Fibroblast of mammary gland (primary cell): ENCODE measurements around the gene CLDN20.

ENCODE experiments used
- DNase-seq: peaks from one replicate; pipeline ENCODE4 v3.0.0-alpha.2; 2010; ENCODE audit warnings: low read depth
- H3K4me3 ChIP-seq: 2 replicates; pipeline ENCODE4 v1.5.1; 2011; ENCODE audit warnings: low read depth, mild to moderate bottlenecking, low read length, moderate library complexity; ENCODE audit not compliant: control insufficient read depth
- CTCF ChIP-seq: conservative IDR thresholded peaks from 2 replicates; pipeline ENCODE4 v1.5.1; 2011; ENCODE audit warnings: low read depth, low read length, inconsistent platforms; ENCODE audit not compliant: control insufficient read depth, insufficient read depth

Gene CLDN20

DNA sequence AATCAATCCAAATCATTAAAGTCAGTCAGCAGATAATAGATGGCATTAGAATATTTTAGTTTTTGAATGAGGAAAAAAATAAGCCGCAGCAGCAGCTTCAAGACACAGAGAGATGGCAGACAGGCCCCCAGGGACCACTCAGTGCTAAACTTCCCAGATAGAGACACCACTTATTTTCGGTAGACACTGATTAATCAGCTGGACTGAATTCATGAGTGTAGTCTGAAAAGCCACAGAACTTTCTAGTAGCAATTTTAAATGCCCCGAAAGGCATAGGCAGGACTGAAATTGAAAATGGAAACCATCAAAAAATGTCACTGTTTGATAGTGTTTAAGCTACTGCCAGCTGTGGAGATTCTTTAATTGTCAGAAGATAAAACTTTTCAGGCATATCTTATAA, 3.1 kb upstream of the CLDN20 start:
- H3K4me3 ChIP-seq: no peak overlapping the region
- DNase-seq: no peak
- TF ChIP-seq CTCF: no peak

DNA sequence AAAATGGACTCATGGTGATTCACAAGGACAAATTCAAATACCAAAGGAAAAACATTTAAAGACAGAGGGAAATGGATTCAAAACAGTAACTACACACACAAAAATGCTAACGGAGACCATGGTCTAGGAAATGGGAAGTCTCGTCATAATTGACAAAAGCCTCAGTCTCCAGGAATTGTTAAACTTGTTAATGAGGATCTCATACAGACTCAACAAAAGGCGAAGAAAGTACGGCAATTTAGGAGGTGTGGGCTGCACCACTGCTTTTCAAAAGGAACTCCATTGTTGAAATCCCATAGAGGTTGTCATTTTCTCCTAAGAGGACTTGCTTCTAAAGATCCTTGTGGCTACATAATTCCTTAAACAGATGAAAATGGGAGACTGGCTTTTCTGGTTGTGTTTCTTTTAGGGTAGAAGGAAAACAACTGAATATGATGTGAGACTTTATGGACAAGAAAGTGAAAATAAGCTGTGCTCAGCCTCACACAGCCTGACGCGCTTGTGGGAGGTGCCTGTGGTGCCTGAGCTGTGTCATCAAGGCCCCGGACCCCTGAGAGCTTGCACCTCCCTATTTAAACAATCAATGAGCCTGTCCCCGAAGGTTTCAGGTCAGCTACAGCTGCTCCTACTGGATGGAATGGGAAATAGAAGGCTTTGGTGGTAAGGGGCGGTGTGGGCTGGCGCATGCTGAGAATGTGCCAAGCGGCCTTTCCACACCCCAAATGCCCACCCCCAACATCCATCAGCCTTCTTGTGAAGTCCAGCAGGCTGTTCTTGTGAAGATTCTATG, 2.5 kb upstream of the CLDN20 start:
- TF ChIP-seq CTCF: no peak

GRCh38 chr6:155262655-155263054, 1.2 kb upstream of the CLDN20 start:
- no peak overlapping the region for H3K4me3 ChIP-seq
- TF ChIP-seq CTCF: no peak
- no peak for DNase-seq

More for the DNA sequence above, 2.5 kb upstream of the CLDN20 start:
- H3K4me3 ChIP-seq: no peak overlapping the region
- DNase-seq: no peak

GRCh38 chr6:155264693-155265320, 994 bp downstream of the CLDN20 start:
- no peak overlapping the region for H3K4me3 ChIP-seq
- no peak for TF ChIP-seq CTCF
- DNase-seq: peak; percentile 83

GRCh38 chr6:155265843-155266535, 2.2 kb downstream of the CLDN20 start:
- peak; percentile 29 for DNase-seq
- H3K4me3 ChIP-seq: no peak overlapping the region
- TF ChIP-seq CTCF: peak; percentile 22

DNA sequence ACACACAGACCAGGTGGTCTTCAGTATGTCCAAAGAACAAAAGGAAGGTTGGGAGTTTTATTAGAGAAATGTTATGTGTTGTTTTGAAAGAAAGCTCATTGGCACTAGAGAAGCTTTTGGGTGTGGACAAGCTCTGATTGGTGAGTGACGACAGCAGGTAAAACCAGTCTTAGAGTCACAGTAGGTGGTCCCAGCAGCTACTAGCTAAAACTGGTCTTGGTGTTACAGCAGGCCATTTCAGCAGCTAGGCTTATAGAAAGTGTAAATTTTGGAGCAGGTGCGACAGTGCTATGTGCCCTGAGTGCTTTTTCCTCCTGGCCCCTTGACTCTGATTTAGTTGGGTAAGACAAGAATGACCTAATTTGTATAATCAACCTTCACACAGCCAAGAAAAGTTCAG, 3.6 kb downstream of the CLDN20 start:
- no peak overlapping the region for H3K4me3 ChIP-seq

More for the DNA sequence above, 3.6 kb downstream of the CLDN20 start:
- no peak for DNase-seq
- TF ChIP-seq CTCF: no peak
